BE2C (cell line): ENCODE results near the gene RASA3.

ENCODE experiments used
- DNase-seq: peaks from one replicate; pipeline ENCODE4 v3.0.0-alpha.2; 2020
- H3K27me3 ChIP-seq: fragments of 250-450 bp; sonication (Bioruptor Pico); 2 replicates; pipeline ENCODE4 v1.5.1; 2020; ENCODE audit warnings: mild to moderate bottlenecking
- H3K36me3 ChIP-seq: fragments of 250-450 bp; sonication (Bioruptor Pico); 2 replicates; pipeline ENCODE4 v1.5.1; 2020; ENCODE audit warnings: mild to moderate bottlenecking
- H3K4me1 ChIP-seq: fragments of 250-450 bp; sonication (Bioruptor Pico); 2 replicates; pipeline ENCODE4 v1.5.1; 2020
- H3K4me3 ChIP-seq: 2 replicates; pipeline ENCODE4 v1.5.1; 2011; ENCODE audit warnings: low read depth, low read length
- H3K9me3 ChIP-seq: fragments of 250-450 bp; sonication (Bioruptor Pico); 2 replicates; pipeline ENCODE4 v1.5.1; 2020
- TF ChIP-seq, protein P1 (sequence below): IDR thresholded peaks from 2 replicates; pipeline ENCODE4 v1.5.1; 2012; ENCODE audit warnings: mild to moderate bottlenecking, low read depth, low read length

The RASA3 gene

DNA sequence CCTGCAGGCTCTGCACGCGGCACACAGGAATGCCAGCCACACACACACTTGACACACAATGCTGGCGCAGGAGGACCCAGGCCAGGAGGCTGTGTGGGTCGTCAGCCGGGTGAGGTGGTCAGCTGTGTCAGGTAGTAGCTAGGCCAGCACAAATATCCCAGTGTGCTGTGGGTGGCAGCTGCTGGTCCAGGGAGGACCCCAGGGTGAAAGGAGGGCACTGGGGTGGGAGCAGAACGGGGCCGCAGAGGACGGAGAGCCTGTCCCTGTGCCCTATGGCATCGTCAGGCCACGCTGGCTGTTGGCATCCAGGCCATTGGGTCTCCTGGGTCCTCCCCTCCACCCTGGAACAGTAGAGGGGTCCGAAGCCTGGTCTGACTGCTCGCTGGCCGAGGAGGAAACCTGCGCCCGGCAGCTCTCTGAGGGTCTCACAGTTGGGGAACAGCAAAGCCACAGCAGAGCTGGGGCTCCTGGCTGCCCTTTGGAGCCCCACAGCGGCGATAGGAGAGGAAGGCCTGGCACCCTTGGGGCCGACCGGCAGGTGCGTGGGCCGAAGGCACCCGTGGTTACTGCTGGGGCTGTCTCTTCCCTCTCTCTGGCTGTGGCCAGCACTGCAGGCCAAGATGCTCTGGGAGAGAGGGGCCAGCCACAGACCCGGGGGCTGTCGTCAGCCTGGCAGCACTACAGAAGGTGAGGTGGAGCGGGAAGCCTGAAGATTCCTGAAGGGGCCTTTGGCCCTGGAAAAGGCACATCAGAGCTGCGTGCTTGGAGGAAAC is 185.8 kb downstream of the RASA3 start:
- no peaks in the 10 kb centered on the region; the same call in 1 of the 2 replicates for H3K4me1 ChIP-seq
- no peak for DNase-seq
- H3K36me3 ChIP-seq, result no peaks in the 10 kb centered on the region
- no peak overlapping the region for H3K4me3 ChIP-seq
- no peaks in the 10 kb centered on the region for H3K27me3 ChIP-seq
- no peaks in the 10 kb centered on the region for H3K9me3 ChIP-seq
- TF ChIP-seq, protein P1, sequence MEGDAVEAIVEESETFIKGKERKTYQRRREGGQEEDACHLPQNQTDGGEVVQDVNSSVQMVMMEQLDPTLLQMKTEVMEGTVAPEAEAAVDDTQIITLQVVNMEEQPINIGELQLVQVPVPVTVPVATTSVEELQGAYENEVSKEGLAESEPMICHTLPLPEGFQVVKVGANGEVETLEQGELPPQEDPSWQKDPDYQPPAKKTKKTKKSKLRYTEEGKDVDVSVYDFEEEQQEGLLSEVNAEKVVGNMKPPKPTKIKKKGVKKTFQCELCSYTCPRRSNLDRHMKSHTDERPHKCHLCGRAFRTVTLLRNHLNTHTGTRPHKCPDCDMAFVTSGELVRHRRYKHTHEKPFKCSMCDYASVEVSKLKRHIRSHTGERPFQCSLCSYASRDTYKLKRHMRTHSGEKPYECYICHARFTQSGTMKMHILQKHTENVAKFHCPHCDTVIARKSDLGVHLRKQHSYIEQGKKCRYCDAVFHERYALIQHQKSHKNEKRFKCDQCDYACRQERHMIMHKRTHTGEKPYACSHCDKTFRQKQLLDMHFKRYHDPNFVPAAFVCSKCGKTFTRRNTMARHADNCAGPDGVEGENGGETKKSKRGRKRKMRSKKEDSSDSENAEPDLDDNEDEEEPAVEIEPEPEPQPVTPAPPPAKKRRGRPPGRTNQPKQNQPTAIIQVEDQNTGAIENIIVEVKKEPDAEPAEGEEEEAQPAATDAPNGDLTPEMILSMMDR, result no peak

DNA sequence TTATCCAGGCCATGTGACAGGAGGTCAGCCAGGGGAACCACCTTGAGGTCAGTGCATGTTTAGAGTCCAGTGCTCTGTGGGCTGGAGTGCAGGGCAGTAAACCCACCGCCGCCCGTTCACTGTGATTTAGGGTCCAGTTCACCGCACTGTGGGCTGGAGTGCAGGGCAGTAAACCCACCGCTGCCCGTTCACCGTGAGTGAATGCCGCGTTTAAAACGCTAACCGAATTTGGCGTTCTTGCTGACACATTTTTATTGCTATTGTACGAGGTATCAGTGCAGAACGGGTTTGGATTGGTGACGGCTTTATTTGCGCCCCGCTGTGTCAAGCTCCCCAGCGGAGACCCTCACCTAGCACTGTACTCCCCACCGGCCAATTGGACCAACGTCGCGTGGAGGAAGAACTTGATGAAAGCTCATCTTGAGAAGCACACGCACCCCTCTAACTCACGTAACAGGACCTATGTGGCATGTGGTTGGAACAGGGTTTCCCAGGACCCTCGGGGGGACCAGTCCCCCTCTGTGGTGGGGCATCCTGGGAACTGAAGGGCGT is 186.5 kb downstream of the RASA3 start:
- Histone ChIP-seq H3K27me3 (no peaks in the 10 kb centered on the region), H3K9me3 (no peaks in the 10 kb centered on the region), H3K36me3 (no peaks in the 10 kb centered on the region), H3K4me1 (no peaks in the 10 kb centered on the region; the same call in 1 of the 2 replicates), H3K4me3 (no peak overlapping the region)
- TF ChIP-seq, protein P1, result no peak
- DNase-seq, result no peak

DNA sequence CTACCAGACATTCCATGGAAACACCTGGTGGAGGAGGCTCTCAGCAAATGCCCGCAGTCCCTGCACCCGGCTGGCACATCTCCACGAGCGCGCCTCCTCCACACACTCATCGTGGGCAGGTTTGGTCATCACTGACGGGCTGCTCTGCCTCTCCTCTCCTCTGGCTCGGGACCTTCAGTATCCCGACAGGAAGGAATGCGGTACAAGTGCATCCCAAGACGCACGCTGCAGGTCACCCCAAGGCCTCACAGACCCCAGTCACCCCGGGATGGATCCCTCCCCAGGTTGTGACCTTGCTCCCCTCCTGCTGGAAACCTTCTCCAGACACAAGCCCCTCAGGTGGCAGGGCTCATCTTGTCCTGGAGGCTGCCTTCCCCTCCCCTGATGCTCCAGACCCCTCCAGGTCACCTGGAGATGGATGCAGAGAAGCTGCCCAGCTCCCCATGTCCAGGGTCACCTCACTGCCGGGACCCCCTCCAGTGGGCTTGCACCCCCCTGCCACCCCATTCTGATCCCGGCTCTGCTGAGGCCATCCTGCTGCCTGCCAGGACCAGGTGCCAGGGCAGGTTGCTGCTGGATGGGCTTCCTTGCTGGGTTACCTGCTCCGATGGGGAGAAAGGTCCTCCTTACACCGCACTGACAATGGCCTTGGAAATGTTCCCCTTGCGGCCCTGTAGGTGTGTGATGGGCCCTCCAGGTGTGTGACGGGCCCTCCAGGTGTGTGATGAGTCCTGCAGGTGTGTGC is 188.4 kb downstream of the RASA3 start:
- no peak overlapping the region for H3K4me3 ChIP-seq
- no peak for DNase-seq
- peaks cover 2% of the 10 kb centered on the region; the same call in 1 of the 2 replicates for H3K4me1 ChIP-seq
- no peaks in the 10 kb centered on the region for H3K9me3 ChIP-seq
- H3K36me3 ChIP-seq, result no peaks in the 10 kb centered on the region
- TF ChIP-seq, protein P1, result no peak
- no peaks in the 10 kb centered on the region for H3K27me3 ChIP-seq

DNA sequence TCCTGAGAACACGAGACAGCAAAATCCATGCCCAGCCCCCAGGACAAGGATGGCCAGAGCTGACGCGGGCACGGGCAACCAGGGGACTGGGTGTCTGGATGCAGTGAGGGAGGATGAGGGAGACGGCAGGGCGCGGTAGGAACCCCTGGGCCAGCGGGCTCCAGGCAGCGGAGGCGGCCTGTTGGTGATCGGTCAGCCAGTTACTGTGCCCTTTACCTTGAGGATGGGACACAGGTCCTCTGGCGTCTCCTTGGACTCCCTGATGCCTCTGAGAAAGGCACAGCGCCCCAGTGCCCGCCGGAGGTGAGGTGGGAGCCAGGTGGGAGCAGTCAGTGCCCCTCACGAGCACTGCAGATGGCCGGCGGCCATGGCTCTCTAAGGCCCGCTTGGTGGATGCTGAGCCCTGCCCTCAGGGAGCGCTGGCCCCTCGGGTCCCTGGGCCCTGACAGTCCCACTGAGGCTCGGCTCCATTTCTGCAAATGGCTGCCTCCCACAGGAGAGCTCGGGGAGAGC is 189.8 kb downstream of the RASA3 start:
- H3K36me3 ChIP-seq, result no peaks in the 10 kb centered on the region
- TF ChIP-seq, protein P1, result no peak
- no peaks in the 10 kb centered on the region for H3K9me3 ChIP-seq
- peaks cover 4% of the 10 kb centered on the region; the same call in 1 of the 2 replicates for H3K4me1 ChIP-seq
- H3K27me3 ChIP-seq, result no peaks in the 10 kb centered on the region
- DNase-seq, result no peak
- no peak overlapping the region for H3K4me3 ChIP-seq

DNA sequence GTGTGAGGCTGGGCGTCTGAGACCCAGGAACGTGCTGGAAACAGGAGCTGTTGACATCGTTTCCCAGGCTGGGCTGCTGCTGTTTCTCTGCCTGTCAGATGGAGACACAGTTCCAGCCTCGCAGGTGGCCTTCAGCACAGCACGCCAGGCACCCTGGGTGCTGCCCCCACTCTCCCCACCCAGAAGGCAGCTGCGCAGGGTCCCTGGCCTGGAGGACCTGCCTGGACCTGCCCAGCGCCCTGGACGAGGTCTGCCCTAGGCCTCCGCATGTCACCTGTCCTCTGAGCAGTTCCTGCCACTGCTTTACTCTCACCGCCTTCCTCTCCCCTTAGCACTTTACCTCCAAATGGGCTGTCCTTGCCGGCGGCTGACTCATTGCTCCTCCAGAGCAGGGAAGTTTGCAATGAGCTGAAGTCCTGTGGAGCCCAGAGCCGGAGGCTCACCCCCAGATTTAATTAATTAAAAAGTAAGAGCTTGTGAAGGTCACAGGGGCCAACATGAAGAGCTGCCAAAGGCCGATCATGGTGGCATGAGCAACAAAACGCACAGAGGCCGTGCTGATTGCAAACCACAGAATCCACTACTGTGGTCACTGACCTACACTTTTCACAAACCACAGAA is 190.7 kb downstream of the RASA3 start:
- Histone ChIP-seq H3K36me3 (no peaks in the 10 kb centered on the region), H3K4me1 (peaks cover 4% of the 10 kb centered on the region; the same call in 1 of the 2 replicates), H3K27me3 (no peaks in the 10 kb centered on the region), H3K4me3 (no peak overlapping the region), H3K9me3 (no peaks in the 10 kb centered on the region)
- DNase-seq, result no peak
- TF ChIP-seq, protein P1, result no peak
